ENCODE measurements around the gene RELT.

The RELT gene, protein sequence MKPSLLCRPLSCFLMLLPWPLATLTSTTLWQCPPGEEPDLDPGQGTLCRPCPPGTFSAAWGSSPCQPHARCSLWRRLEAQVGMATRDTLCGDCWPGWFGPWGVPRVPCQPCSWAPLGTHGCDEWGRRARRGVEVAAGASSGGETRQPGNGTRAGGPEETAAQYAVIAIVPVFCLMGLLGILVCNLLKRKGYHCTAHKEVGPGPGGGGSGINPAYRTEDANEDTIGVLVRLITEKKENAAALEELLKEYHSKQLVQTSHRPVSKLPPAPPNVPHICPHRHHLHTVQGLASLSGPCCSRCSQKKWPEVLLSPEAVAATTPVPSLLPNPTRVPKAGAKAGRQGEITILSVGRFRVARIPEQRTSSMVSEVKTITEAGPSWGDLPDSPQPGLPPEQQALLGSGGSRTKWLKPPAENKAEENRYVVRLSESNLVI

DNA sequence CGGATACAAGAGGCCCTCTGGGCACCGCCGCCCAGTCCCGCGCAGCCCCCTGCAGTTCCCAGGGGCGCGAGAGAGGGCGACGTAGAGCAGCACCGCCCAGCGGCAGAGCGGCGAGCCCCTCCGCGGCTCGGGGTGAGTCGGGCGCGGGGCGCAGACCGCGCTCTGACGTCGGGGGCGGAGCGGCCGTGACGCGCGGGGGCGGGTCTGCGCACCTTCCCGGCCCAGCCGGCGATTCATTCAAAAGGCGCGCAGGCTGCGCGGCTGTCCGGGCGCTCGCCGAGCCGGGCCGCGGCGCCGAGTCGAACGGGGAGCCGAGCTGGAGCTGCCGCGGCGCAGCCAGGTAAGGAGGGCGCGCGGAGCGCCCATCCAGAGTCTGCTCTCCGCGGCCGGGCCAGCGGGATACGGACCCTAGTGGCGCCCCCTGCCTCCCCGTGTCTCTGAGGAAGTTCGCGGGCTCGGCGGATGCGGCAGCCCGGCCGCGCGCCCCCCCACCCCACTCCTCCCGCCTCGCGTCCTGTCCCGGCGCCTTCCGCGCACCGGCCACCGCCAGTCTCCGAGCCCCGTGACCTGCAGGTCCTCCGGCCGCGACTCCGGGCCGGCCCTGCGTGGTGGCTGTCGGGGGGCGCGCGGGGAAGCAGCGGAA, at the start of gene RELT:
RELT (plus strand) TSS at position 240 of the 643 bp plus-strand sequence. CDS start 12,738 bp downstream, outside the sequence.
- DNase-seq (ENCODE audit: low spot score): peak; percentile 85

DNA sequence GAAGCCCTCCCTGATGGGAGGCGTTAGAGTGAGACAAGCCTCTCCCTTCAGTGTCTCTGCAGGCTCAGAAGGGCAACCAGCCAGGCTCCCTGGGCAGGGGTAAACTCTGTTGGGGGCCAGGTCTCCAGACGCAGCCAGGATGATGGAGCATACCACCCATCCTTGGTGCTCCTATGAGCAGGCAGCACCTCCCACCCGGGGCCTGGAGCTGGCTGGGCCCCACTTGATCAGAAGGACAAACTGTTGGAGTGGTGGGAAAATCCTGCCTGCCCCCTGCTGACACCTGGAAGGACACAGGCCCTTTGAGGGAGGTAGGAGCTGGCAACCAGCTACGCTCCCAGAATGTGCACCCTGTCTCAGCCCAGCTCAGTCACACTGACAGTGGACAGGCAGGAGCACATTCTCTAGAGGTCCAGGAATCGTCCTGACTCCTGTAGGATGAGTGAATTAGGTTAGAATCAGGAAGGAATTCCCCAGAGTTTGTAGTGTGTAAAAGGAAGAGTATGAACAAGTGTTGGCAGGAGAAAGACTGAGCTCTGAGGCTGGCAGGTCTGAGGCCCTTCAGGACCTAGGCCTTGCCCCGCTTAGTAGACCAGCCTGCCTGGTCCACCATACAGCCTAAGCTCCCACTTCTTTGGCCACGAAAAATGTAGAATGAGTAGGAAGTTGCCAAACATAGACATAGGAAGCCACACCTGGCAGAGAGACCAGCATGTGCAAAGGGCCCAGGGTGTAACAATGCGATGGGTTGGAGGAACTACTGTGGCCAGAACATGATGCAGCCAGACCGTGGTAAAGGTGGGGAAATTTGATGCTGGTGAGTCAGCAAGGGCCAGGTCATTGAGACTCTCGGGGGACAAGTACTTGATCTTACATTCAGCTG, 49.0 kb upstream of the RELT start:
- no peak for DNase-seq (ENCODE audit: low spot score)

DNA sequence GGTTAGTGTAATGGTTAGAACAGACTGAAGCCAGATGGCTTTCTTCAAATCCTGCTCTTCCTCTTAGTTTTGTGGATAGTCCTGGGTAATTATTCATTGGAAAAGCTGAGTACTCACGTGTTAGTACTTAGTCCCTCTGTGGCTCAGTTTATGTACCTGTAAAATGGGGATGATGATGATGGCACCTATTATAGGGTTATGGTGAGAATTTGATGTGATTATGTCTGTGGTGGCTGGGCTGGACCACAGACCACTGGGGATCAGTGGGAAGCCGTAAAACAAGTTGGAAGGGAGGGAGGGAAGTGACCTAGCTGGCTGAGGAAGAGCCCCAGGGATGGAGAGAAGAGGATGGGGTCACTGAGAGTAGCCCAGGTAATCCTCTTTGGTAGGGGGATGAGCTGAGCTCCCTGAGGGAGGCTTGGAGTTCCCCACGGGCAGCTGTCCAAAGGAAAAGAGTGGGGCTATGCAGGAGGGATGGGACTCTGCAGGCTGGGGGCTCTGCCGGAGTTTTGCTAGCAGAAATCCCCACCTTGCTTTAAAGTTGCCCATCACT, 48.3 kb upstream of the RELT start:
- no peak for DNase-seq (ENCODE audit: low spot score)

DNA sequence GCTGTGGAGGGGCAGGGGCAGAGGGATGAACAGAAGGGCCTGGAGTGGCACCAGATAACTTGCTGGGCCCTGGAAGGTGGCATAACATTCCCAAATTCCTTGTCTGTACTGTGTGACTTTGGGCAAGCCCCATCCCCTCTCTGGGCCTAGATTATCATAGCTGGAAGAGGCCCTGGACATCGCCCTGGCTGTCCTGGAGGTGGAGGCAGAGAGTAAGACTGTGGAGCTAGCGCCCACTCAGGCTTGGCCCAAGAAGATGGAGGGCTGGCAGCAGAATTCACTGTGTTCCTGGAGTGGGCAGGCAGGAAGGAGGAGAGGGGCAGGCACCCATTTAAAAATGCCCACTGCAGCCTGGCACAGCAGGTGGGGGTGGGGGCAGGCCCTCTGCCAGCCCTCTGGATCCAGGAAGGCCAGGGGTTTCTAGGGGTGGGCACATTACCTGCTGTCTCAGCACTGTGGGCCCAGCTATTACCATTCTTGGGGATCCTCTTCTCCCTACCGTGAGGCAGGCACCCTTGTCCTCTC, 45.6 kb upstream of the RELT start:
- no peak for DNase-seq (ENCODE audit: low spot score)

DNA sequence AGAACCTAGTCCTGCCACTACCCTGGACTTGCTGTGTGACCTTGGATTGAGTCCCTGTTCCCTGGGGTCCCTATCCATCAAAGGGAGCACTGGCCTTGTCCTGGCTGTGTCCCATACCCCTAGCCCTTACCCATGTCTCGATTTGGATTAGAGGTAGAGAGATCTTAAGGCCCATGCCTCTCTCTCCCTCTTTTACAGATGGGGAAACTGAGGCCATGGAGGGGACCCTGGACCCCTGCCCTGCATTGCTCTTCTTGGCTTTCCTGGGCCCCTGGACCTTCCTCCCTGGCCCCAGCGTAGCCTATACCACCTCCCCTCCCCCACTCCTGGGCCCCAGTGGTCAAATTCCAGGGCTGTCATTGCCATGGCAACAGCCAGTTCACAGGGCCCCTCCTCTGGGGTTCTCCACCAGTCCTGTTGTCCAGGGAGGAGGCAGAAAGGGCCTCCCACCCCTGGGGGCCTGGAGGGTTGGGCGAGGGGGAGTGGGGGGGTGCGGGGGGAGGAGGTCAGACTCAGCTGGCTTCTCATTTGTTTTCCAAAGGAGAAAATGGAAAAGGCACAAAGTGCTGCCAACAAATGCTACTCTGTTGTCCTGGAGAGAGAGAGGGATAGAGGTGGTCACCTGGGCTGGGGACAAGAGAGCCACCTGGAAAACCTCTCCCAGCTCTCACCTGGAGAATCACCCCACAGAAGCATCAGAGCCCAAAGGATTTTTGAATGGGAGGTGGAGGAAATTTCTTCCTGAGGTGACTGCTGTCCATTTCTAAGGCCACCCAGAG, 44.9 kb upstream of the RELT start:
- DNase-seq (ENCODE audit: low spot score): no peak

DNA sequence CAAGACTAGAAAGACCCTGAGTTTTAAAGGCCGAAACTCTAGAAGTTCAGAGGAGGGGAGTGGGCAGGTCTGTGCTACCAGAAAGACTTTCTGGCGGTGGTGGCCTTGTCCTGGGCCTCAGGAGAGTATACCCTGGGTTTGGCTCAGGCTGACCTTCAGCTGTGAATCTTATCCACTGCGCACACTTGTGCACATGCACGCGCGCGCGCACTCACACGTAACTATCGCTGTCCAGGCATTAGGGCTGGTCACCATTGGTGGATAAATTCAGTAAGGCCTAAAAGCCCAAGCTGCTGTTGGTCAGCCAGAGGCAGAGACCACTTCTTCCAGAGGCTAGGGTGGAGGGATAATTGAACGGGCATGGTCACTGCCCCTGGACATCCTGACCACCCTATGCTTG, 43.0 kb upstream of the RELT start:
- no peak for DNase-seq (ENCODE audit: low spot score)

DNA sequence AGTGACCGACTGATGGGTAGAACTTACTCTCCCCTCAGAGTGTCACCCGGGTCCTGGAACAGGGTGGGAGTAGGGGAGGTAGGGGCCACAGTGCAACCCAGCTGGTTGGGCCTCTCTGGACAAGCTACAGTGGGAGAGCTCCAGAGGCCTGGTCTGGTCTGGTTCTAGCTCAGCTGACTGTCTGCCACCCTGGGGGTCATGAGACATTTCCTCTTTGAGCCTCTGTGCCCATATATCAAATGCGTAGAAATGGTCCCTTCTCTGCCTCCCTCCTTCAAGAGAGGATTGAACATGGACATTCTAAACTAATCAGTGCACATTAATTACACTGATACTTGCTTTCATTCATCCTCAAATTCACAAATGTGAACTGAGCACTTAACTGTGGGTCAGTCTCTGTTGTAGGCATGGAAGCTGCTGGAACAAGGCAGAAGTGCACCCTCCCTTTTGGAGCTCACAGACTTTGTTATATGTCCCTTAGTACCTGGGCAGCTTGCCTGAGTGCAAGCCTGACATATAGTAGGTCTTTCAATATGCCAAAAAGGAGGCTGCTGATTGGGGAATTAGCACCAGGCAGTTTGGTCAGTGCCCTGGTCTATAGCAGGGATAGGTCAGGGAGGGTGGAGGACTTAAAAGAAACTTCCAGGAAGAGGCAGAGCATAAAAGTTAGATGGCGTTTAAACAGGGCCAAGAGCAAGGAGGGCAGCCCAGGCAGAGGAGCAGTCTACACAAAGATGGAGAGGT, 42.4 kb upstream of the RELT start:
- no peak for DNase-seq (ENCODE audit: low spot score)

DNA sequence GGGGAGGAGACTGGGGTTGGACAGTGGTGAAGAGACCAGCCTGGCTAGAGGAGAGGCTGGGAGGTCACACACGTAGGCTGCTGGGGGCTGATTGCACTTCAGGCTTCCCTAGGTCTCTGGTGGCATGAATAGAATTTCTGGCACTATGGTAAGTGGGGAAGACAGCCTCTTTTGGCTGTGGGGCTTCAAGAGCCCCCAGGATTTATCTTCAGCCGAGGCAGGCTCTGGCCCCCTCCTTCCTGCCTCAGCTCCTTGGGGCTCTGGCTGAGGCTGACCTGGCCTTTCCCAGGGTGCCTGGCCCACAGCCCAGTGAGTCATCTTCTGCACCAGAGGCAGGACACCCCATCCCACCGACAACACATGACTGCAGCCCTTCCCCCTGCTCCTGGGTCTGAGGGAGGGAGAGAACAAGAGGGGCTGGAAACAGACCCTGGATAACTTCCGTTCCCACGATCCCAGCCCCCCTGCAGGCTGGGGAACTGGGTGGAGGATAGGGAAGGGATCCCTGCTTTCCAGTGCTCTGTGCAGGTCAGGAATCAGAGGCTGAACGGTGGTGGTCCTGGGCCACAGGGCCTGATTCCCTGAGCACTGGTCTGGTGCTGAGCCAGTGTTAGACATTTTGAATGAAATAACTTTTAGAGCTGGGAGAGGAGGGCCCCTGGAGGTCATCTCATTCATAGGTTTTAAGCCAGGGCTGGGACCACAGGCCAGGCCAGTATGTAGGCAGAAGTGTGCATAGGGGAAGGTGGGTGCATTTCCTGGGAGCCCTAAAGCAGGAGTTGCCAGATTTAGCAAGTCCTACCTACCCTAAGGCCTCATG, 41.6 kb upstream of the RELT start:
- DNase-seq (ENCODE audit: low spot score): no peak

DNA sequence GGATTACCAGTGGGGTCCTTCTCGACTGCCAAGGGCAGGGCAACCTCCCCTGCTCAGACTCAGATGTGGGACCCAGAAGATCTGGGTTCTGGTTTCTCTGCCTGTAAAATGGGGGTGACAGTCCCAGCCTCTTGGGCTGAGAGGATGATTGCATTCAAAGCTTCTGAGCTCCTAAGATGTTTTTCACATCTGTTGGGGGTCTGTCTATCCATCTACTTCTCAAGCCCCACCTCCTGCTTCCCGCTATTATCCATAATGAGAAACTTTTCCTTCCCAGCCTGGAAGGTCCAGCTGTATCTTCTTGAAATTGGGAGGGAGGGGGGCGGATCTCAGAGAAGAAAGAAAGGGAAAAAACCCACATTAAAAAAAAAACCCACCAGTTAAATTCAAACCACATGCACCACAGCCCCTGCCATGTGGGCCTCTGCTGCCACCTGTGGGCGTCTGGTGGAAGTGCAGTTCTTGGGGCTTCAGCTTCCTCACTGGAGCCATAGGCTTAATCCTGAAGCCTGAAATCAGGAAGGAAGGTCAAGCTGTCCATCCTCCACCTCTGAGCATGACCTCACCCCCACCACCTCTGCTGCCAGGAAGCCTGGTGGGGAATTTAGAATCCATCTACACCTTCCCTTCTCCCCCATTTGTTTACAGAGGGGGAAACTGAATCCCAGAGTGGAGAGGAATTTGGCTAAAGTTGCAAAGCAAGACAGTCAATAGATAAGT, 40.8 kb upstream of the RELT start:
- DNase-seq (ENCODE audit: low spot score): peak; percentile 76

DNA sequence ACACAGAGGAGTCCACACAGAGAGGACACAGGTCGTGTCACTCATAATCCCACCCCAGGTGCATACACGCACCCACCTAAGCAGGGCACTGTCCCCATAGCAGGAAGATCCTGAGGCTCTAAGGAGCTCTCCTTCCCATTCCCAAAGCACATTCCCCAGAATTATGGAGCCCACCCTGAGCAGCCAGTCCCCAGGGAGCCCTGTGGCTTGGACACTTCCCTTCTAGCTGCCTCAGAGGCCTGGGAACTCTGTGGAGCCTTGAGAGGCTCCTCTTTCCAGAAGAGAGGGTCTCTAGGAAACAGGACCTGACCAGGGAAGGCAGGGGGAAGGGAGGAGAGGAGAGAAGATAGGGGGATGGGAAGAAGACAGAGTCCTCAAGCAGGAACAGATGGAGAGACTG, 38.4 kb upstream of the RELT start:
- DNase-seq (ENCODE audit: low spot score): no peak

DNA sequence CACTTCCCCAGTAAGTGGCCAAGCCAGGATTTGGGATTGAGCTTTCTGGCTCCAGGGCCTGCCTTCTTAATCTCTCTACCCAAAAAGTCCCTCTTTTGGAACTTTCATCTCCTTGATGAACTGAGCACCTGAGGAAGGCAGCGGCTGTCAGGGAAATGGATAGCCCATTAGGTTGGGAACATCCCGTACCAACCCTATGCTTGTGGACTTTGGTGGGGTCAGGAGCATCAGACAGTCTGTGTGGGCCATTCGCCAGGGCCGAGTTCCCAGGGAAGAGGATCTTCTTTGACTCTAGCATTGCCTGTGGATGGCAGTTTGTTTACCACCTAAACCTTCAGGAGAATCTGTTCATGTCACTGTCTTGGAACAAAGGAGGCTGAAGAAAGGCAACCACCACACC, 37.9 kb upstream of the RELT start:
- no peak for DNase-seq (ENCODE audit: low spot score)

DNA sequence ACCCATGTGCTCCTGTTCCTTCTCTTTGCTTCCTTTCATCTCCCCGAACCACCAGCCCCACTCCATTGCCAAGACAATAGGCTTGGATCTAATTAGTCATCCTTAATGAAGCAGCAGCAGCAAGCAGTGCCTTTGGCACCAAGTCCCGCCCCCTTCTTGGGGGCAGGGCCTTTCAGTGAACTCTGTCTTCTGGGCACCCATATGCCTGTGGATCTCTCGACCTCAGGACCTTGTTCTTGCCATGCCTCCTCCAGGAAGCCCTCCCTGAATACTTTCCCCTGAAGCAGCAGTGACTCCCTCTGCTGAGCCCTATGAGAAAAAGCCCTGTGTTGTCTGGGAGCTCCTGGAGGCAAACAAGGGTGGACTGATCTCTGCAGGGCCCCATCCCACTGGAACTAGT, 36.0 kb upstream of the RELT start:
- DNase-seq (ENCODE audit: low spot score): no peak

DNA sequence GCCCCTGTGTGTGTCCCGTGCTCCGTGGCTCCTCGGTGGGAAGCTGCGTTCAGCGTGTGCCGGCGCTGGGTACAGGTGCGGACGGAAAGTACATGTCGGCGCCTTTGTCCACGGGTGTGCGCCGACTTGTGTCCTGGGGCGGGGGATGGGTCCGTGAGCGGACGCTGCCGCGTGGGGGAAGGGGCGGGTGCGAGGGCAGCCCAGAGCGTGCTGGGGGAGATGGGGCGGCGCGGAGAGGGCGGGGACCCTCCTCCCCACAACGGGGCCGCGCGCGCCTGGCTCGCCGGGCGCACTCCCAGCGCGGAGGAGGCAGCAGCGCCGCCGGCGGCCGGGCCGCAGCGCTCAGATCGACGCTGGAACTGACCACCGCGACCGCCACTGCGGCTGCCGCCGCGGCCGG, 33.6 kb upstream of the RELT start:
- no peak for DNase-seq (ENCODE audit: low spot score)

DNA sequence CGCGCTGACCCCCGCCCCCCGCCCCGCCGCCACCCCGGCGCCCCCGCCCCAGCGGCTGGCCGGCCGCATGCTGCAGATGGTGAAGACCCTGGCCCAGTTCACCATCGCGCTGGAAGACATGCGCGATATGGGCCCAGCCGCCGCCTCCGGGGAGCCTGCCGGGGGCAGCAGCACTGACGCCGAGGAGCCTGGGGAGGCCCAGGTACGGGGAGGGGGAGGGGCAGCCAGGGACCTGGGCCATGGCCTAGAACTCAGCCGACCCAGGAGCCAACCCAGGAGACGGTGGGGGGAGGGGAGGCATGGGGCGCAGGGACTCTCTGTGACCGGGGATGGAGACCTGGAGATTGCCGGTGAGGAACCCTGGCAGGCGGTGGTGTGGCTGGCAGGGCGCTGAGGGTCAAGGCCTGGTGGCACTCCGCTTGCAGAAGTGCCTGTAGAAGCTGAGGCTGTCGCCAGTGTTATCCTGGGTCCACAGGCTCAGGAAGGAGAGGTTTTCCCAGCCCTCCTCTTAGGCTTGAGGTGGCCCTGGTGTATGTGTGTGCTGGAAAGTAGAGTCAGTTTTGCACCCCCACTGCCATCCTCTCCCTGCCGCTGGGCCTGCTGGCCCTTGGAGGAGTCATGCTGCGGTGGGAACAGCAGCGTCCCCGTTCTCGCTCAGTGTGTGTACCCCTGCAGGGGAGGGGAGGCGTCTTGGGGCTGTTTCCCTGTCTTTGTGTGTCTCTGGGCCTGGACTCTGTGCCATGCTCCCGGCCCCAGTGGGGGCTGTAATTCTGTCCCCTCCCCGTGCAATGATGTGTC, 32.9 kb upstream of the RELT start:
- DNase-seq (ENCODE audit: low spot score): no peak

DNA sequence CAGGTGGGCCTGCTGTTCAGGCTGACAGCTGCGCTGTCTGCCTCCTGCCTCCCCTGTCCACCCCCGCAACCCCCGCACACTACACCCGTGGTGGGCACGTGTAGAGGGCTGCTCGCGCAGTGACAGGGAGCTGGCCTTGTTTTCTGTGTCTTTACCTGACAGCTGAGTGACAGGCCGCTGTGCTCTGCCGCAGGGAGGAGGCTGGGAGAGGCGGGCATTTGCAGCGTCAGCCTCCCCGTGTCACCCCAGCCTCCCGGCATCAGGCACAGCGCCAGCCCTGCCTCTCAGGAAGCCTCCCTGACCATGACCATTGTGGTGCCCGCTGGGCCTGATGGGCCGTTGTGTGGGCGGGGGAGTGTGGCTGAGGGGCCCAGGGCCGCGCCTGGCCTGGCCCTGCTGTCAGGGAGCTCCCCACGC, 32.0 kb upstream of the RELT start:
- DNase-seq (ENCODE audit: low spot score): peak; percentile 28

DNA sequence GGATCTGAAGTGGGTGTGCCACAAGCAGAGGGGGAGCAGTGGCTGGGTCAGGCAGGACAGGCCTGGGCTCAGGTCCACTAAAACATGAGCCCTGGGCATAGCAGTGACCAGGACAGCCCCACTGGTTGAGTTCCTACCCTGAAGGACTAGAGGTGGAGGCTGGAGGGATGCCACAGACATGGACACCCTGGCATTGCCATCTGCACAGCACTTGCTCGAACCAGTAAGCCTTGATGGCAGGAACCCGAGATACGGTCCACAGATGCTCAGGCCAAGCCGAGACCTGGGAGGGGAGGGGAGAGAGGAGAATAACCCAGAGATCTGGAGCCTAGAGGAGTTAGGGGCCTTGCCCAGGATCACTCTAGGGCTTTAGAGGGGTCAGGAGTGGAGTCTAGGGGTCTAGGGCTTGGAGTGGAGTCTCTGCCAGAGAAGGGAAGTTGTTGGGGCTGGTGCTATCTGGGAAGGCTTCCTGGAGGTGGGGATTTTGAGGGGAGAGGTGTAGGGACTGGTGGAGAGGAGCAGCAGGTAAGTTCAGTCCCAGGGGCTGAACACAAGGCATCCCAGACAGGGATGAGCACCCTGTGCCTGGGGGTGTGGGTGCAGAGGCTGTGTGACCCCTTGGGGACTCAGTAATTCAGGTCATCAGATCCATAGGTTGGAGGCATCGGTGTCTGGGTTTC, 30.6 kb upstream of the RELT start:
- DNase-seq (ENCODE audit: low spot score): no peak

DNA sequence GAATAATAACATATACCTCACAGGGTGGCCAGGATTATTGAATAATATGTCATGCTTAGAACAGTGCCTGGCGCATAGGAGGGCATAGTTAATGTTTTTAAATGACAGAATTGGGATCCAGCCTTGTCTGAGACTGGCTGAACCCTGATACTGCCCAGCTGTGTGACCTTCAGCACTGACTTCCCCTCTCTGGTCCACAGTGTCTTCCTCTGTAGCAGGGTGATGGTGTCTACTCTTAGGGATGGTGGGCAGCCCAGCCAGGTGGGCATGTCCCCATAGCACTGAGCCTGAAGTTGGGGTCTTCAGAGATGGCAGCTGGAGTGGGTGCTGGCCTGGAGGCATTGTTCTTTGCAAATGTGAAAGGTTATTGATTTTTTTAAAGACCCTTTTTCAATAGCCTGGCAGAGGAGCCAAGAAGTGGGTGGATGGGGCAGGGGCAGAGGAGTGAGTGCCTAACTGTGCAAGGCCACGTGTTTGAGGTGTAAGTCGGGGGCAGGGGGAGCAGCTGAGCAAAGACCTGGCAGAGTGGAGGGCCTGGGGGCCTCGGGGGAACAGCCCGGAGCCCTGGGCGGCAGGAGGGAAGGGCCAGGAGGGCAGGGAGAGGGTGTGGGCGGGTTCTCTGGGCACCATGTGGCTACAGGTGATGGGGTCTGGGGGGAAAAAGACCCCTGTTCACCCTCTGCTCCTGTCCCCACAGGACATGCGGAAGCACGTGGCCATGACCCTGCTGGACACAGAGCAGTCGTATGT, 29.8 kb upstream of the RELT start:
- DNase-seq (ENCODE audit: low spot score): no peak

All from pons (tissue), 1 donor.